ENCODE measurements around the gene ATP2B3.
"Not testable (repeated sequence)": the region's sequence is repeated elsewhere in the genome, so short reads cannot be mapped to it uniquely, and the experiment has no call there.

The ATP2B3 gene

DNA sequence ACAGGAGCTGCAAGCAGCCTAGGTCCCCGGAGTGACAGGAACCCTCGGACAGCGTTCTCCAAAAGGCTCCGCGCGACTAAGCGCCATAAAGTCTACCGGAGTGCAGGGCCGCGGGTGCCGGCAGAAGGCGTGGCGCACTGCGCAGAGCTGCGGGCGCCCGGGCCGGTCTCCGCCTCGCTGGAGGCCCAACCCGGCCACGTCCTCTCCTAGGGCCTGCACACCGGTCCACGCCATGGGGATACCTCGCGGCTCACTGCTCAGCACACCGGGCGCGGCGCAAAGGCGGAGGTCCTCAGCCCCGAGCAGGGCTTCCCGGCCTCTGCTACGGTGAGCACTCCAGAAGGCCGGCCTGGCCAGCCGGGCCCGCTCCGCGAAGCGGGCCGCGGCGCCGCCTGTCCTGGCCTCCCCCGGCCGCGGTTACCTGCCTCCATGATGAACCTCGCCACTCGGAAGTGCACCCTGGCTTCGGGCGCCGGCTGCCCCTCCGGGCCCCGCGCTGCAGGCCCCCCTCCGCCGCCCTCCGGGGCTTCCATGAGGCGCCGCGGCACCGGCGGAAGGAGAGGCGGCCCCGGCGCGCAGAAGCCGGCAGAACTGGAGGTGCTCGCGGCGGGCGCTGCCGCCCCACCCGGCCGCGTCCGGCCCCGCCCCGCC lies 81.2 kb downstream of the ATP2B3 start, which contains the start of gene CCNQ:
TSS of gene CCNQ (minus strand) at position 599 of the 651 bp plus-strand sequence. CDS start at position 533, 66 bp downstream.
- DNase-seq: no peak

DNA sequence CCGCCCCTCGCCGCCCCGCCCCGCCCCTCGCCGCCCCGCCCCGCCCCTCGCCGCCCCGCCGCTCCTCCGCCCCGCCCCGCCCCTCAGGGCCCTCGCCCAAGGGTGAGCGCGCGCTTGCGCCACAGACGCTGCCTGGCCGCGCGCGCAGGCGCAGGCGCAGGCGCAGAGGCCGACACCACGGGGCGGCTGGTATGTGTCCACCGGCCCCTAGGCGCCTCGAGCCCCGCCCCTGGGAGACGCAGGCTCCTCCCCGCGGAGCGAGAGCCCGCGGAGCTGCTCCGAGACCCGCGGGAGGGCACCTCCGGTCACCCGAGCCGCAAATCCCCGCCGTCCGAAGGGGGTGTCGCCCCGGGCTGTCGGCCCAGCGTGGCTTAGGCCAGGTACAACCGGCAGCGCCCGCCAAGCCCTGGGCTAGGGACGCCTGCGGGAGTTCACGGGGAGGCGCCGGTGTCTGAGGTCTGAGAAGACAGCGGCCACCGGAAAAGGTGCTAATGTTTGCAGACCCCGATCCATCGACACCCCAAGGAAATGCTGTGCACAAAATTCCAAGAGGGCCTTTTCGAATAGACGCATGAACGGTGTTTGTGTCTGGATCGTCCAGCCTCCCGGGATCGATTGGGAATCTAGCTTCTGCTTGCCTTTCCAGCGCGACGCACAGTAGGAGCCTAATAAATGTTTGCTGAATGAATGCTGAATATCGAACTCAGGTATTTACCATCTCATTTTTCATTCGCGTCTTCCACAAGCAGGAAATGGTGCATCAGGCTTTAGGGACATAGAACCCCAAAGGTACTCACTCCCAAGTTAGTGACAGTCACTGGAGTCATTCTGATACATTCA lies 82.0 kb downstream of the ATP2B3 start:
- peak; percentile 80 for DNase-seq

DNA sequence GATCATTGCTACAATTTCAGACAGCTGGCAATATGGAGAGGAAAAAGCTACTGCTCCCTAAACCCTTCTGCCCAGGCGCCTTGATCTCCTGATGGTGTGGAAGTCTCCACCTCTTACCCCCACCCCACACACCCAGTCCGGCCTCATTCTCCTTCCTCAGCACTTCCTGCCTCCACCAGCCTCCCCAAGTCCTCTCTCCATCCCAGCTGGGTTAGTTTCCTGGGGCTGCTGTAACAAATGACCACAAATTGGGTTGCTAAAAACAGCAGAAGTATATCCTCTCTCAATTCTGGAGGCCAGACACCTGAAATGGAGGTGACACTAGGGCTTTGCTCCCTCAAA lies 82.6 kb downstream of the ATP2B3 start:
- DNase-seq: no peak

DNA sequence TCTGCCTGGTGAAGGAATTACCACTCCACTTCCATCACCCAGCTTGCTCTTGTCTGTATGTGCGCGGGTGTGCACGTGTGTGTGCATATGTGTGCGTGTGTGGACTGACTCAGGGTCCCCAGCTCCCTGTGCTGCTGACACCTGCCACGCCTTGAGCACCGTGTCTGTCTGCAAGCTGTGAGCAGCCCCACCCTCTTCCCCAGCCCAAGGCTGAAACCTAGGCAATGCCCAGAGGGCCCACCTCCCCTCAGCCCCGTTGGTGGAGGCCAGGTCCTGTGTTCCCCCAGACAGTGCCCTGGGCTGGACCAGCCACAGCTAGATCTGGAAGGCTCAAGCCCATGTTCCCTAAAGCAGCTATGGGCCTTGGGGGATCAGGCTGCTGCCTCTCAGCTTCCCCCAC lies 83.5 kb downstream of the ATP2B3 start:
- no peak for DNase-seq

DNA sequence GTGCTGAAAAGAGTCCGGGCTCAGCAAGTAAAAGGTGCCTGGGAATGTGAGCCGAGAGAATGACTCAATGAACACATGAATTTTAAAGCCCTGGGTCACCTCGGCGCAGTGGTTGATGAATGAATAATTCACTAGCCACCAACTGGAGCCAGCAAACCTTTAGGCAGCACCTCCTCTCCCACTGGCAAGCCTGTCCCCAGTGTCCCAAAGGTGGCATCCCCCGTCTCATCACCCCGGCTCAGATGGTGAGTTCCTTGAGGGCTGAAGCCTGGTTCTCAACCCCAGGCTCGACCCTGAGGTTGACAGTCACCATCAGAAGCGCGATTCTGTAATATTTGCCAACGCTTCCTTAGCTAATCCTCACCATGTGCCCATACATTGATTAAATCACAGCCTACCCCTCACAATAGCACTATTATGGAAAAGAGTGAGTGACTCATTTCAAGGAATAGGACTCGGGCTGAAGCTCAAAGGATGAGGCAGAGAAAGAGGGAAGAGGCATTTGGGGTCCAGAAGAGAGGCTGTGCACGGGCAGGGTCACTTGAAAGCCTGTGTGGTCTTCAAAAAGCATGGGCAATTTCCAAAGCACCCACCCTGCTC lies 84.2 kb downstream of the ATP2B3 start:
- DNase-seq: no peak

DNA sequence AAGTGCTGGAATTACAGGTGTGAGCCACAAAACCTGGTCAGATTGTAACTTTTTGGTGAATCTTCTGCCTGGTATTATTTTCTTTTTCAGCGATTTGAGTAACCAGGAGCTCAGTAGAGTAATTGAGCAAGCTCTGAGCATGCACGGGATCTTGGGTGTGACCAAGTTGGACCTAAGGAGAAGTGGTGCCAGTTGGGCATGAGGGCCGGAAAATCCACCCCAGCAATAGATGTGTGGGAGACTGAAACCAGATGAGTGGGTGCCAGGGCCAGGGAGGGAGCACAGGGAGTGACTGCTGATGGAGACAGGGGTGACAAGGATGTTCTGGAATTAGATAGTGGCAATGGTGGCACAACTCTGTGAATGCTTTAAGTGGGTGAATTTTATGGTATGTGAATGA lies 85.2 kb downstream of the ATP2B3 start:
- DNase-seq: no peak

DNA sequence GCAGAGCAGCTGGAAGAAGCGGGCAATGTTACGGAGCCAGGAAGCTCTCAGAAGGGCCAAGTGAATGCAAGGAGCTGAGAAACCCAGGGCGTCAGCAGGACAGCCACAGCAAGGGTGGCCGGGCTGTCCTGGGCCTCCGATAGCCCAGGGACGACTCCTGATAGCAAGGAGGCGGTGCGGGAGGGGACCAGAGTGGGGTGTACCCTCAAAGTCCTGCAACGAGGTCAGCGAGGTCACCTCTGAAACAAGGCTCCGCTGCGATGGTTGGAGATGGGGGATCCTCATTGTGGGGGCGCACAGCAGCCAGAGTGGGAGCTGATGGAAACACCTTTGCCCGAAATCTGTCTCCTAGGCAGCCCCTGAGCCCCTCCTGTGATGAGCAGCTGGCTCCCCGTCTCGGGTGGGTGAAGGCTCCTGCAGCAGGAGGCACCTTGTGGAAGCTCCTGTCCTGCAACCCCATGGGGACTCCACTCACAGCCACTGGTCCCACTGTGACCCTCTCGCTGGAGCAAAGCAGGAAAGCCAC lies 85.8 kb downstream of the ATP2B3 start:
- no peak for DNase-seq

DNA sequence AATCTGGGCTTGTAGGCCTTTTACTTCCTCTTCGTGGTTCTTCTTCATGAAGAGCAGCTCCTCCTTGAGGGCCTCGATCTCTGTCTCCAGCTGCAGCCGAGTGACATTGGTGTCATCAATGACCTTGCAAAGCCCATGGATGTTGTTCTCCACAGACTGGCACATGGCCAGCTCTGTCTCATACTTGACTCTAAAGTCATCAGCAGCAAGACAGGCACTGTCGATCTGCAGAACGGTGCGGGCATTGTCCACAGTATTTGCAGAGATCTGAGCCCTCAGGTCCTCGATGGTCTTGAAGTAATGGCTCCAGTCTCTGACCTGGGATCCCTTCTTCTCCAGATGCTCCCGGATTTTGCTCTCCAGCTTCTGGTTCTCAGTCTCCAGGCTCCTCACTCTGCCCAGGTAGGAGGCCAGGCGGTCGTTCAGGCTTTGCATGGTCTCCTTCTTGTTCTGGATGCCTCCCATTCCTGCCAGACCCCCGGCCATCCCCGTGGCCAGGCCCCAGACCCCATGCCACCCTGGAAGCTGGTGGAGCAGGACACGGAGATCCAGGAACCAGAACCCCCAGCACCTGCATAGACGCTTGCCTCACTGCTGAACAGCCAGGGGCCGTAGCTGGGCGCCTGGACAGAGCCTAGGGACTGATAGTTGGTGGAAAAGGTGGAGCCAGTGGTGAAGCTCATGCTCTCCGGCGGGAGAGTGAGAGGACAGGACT lies 87.4 kb downstream of the ATP2B3 start:
- DNase-seq: not testable (repeated sequence)

DNA sequence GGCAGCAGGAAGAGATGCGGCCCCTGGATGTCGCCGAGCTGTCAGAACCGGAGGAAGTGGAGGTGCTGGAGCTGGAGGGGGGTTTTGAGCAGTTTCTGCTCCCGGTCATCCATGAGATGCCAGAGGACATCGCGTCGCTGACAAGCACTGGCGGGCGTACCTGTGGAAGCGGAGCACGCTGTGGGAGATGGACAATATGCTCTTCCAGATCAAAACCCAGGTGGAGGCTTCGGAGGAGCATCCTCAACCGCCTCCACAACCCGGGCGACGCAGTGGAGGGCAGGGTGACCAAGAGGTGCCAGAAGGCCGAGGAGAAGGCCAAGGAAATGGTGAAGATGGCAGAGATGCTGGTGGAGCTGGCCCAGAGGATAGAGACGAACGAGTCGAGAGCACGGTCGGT lies 89.1 kb downstream of the ATP2B3 start:
- no peak for DNase-seq

DNA sequence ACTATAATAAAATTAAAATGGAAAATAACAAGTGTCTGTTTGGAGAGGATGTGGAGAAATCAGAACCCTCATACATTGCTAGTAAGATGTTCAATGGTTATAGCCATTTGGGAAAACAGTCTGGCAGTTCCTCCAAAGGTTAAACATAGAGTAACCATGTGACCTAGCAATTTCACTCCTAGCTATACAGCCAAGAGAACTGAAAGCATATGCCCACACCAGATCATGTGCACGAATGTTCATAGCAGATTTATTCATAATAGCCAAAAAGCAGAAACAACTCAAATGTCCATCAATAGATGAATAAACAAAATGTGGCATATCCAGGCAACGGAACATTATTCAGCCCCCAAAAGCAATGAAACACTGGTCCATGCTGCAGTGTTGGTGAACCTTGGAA lies 90.9 kb downstream of the ATP2B3 start:
- no peak for DNase-seq

DNA sequence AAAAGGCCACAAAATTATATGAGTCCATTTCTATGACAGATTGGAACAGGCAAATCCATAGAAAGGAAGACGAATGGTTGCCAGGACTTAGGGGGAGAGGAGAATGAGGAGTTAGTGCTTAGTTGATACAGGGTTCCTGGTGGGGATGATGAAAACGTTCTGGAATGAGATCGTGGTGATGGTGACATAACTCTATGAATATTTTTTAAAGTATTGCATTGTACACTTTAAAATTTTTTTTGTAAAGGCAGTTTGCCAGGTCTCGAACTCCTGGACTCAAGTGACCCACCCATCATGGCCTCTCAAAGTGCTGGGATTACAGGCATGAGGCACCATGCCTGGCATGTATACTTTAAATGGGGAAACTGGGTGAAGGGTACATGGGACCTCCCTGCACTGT lies 91.4 kb downstream of the ATP2B3 start:
- no peak for DNase-seq

DNA sequence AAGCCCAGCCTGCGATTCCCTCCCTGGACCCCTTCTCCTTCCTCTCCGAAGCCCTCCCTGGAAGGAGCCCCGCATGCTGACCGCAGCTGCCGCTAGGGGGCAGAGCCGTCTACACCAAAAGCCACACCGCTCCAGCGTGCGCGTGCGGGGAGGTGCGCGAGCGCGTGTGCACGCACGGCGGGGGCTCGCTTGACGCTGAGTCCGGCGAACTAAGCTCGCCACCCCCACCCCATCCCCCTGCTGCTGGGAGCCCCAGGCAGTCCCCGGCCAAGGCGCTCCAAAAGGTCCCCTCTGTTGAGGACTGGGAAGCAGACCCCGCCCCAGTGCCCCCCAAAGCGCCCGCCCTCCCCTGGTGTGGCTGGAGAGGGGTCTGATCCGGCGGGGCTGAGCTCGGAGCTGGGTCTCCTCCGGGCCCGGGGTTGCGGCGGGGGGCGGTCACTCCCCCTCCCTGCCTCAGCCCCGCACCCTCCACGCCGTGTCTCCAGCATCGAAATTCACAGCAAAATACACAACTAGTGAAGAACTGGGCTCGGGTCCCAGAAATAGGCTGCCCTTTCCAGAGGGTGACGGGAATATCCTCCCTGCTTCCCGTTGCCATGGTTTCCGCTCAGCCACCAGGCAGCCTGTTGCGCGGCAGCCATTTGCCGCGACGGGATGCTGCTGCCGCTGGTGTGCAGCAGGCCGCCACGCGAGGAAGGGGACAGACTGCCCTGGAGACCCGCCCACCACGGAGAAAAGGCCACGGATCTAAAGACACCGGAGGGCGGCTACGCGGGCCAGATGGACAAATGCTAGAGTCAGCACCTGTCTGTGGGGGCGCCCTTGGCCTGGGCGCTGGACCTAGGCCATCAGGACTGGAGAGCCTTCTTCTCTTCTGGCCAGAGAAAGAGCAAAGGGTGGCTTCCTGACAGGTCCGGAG lies 92.7 kb downstream of the ATP2B3 start:
- DNase-seq: no peak

DNA sequence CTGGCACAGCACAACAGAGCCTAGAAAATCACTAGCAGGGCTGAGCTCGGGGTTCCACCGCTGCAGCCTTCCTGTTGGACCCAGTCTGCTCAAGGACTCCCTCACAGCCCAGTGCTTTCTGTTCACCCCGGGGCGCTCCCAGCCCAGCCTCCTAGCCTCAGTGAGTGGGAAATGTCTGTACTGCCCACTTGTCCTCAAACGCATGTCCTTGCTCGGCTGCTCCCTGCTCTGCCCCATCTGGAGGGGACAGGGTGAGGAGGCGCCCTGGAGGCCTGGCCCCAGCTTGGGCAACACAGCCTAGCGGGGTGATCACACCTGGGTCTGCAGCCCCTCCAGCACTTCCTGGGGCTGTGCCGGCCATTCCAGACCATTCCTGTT lies 93.4 kb downstream of the ATP2B3 start:
- no peak for DNase-seq

DNA sequence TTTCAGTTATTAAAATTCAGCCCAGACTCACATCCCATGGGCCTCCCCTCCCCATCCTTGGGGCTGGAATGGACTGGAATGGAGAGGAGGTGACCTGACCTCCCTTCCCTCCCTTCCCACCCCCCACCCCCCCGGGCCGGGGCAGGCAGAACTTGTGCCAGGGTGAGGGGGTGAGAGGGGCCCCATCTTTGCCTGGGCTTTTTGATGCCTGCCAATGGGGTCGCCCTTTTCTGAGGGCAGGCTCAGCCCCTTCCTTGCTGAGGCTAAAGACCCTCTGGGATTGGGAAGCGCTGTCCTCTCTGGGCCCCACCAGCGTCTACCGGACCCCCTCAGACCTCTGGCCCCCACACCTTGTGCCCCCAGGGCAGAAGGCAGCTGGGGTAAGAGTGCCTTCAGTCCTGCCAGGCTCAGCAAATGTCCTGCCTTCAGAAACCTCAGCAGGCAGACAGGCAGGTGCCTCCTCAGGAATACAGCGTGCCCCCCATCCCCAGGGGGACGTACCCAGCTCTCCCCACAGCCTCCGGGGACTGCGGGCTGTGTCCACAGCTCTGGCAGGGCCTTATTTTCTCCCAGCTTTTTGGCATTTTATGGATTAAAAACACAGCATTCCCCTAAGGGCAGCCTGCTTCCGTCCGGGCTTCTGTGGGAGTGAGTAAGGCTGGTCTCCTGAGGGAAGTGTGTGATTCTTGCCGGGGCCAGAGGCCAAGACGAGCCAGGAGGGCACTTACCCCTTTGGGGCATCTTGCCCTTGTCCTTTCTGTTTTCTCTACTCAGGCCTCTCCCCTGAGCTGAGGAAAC lies 94.1 kb downstream of the ATP2B3 start:
- DNase-seq: no peak

DNA sequence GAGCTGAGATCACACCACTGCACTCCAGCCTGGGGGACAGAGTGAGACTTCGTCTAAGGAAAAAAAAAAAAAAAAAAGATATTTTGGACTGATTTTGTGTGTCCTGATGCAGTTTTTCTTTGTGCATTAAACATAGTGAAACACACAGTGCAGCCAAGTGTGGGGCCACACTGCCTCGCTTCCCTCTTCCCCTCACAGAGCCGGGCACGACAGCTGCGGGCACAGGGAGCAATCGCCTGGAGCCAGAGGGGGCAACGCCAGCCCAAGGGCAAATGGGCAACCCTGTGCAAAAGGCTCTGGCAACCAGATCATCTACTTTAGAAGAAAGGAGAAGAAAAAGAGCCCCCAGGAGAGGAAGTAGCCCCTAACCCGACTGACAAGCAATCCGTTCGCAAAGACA lies 95.0 kb downstream of the ATP2B3 start:
- DNase-seq: no peak

DNA sequence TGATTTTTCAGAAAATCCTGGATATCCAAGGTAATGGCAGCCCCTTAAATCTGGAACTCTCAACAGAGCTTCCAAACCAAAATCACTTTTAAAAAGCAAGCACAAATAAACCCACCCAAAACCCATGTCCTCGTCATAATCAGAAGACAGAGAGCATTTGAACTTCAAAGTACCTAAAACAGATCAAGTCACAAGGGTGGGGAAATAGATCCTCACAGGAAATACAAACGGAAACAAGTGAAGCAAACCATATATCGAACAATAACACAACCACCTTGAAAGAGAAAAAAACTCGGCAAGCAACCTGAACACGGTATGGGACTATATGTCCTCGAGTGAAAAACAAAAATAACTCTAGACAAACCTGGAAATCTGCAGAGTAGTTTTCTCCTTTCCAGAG lies 97.4 kb downstream of the ATP2B3 start:
- DNase-seq: no peak

DNA sequence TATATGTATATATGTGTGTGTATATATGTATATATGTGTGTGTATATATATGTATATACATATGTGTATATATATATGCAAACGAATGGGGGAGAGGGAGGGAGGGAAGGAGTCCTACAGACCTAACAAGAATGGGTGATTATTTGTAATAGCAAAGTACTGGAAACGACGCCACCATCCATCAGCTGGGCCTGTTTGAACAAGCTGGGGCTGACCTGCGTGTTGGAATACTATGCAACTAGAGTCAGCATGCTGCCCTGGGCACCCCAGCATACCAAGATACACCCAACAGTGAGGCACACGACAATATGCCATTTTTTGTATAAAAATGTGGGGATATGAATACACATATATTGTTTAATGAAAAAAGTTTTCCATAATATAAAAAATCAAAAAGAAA lies 103.1 kb downstream of the ATP2B3 start:
- DNase-seq: no peak

DNA sequence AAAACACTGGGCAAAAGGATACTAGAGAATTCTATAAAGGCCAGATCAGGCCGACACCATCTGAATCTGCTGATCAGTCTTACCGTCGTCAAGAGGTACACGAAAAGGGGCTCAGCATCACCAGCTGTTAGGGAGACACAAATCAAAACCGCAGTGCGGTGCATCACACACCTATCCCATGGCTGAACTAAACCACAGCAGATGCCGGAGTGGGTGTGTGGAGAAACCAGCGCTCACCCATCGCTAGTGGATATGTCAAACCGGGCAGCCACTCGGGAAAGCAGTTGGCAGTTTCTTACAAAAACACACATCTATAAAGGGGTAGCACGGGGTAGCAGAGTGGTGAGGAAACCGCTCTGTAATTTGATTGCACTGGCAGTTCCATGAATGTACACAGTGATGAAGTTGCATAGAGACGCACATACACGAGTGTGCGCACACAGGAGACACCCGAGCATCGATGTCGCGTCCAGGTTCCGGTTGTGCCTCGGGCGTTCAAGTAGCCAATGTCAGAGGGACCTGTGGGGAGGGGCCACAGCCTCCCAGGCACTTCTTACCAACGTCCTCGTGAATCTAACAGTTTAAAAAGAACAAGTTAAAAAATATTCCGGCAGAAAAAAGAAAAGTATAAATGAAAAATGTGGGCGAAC lies 104.6 kb downstream of the ATP2B3 start:
- no peak for DNase-seq

DNA sequence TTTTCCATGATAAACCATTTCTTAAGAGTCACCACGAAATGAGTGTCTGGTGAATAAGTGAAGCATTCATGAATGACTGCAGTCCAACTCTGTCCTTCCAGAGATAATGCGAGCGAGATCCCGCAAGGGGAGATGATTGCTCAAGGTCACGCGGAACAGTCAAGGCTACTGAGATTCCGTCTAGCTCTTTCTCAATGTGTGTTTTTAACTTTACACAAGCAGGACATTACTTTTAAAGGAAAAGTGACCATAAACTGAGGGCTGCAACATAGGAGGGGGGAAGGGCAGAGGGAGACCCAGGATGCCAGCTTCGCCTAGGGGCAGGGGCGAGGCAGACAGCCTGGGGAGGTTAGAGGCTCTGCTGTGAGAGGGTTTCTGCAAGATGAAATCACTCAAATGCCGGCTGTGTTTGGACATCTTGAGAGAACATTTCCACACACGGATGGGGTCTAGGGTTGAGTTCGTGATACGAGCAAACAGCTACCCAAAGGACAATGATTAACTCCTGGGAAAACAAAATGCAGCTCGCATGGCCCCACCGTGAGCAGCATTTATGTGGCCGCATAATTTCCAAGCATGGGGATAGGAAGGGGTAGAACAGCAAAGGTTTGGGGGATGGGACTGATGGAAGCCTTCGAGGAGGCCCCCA lies 105.3 kb downstream of the ATP2B3 start:
- DNase-seq: no peak

DNA sequence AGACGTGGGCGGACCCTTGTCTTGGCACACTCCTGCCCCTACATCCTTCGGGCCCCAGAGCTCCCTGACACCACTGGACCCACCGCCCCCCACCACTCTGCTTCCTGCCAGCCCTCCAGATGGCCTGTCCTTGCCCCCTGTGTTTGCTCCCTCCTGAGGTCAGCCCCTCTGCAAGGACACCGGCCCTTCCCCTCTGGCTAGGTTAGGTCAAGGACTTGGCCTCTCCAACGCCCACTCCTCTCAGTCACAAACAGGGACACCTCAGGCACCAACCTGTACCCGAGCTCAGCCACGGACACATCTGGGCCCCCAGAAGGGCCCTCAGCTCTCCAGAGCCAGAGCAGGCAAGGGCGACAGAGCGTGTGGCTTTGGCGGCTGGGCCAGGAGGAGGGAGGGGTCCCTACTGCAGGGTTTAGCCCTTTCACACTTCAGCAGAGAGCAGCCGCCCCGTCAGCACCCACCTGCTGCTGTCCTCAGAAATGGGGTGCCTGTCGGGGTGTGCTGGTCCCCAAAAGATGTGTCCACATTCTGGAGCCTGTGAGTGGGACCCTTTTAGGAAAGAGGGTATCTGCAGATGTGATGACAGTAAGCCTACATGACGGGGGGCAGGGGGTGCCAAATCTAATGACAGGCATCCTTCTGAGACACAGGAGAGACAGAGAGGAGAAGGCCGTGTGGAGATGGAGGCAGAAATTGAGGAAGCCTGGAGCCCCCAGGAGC lies 106.0 kb downstream of the ATP2B3 start:
- no peak for DNase-seq

Measured in NK-92 treated with Interleukin-12 subunit alpha and Interleukin-12 subunit beta, amount 100 ng/mL, for 24 hours (cell line).